A673 (cell line): ENCODE measurements around the gene CKAP4. TPM values are rescaled to one million over a fixed set of nuclear protein-coding genes. Genes with fewer than 3 reads are reported as not detected.

Experiments
- Bru-seq: library from RNA; stranded (reverse); fragments of 400-500 nt; gene quantifications from one replicate; lab custom pipeline; 2021; lab: Mats Ljungman, UMichigan
- BruChase-seq, 2 experiments: library from RNA; stranded (reverse); fragments of 400-500 nt; gene quantifications; one replicate each; lab custom pipeline; 2021; lab: Mats Ljungman, UMichigan
- BruUV-seq: library from RNA; stranded (reverse); fragments of 400-500 nt; replicated peaks from 2 replicates; lab custom pipeline; 2021; lab: Mats Ljungman, UMichigan
- CTCF ChIA-PET: fragments of 300-600 bp; sonication (Branson Sonifier 250); formaldehyde crosslinking; loops from one replicate; lab custom pipeline; 2022; ENCODE audit warnings: antibody characterized with exemption; lab: Charles Lee
- POLR2A ChIA-PET: fragments of 300-600 bp; sonication (Branson Sonifier 250); formaldehyde crosslinking; loops from one replicate; lab custom pipeline; 2022; ENCODE audit warnings: antibody characterized with exemption; ENCODE audit not compliant: low non-redundant PET; lab: Charles Lee
- DNase-seq: peaks from one replicate; pipeline ENCODE4 v3.0.0-alpha.2; 2015; ENCODE audit warnings: low spot score
- H3K27ac ChIP-seq: fragments of 200-600 bp; sonication (generic); 2 replicates; pipeline ENCODE4 v1.5.1; 2016; ENCODE audit warnings: mixed run types, low read depth, mild to moderate bottlenecking, mixed read lengths, antibody characterized with exemption, low read length; ENCODE audit not compliant: poor library complexity, severe bottlenecking
- H3K27me3 ChIP-seq: fragments of 200-600 bp; sonication (generic); replicated peaks from 2 replicates; pipeline ENCODE4 v1.6.1; 2017; ENCODE audit warnings: mixed run types, low read depth, mild to moderate bottlenecking, mixed read lengths, antibody characterized with exemption, low read length; ENCODE audit not compliant: insufficient read depth, poor library complexity
- H3K36me3 ChIP-seq: fragments of 200-600 bp; sonication (generic); 2 replicates; pipeline ENCODE4 v1.6.1; 2016; ENCODE audit warnings: mixed run types, mild to moderate bottlenecking, mixed read lengths, antibody characterized with exemption, low read length; ENCODE audit not compliant: insufficient read depth, poor library complexity, severe bottlenecking
- H3K4me1 ChIP-seq: fragments of 200-600 bp; sonication (generic); 2 replicates; pipeline ENCODE4 v1.6.1; 2017; ENCODE audit warnings: mixed run types, mild to moderate bottlenecking, mixed read lengths, antibody characterized with exemption, low read length; ENCODE audit not compliant: insufficient read depth, poor library complexity, severe bottlenecking
- H3K4me3 ChIP-seq: fragments of 200-600 bp; sonication (generic); 2 replicates; pipeline ENCODE4 v1.5.1; 2016; ENCODE audit warnings: low read depth, mixed run types, mild to moderate bottlenecking, mixed read lengths, low read length; ENCODE audit not compliant: poor library complexity, severe bottlenecking
- H3K9me3 ChIP-seq: fragments of 200-600 bp; sonication (generic); 2 replicates; pipeline ENCODE4 v1.6.1; 2016; ENCODE audit warnings: mixed run types, low read depth, mild to moderate bottlenecking, mixed read lengths, antibody characterized with exemption, low read length; ENCODE audit not compliant: poor library complexity, severe bottlenecking
- CTCF ChIP-seq: fragments of 300-800, 200-600 bp; sonication (generic); conservative IDR thresholded peaks from 2 replicates; pipeline ENCODE4 v1.5.1; 2017; ENCODE audit warnings: low read depth, mild to moderate bottlenecking, antibody characterized with exemption, low read length, moderate library complexity, mixed read lengths
- EZH2 ChIP-seq: fragments of 200-600 bp; sonication (generic); IDR thresholded peaks from 2 replicates; pipeline ENCODE4 v1.6.1; 2017; ENCODE audit warnings: borderline replicate concordance, low read depth, mild to moderate bottlenecking, mixed read lengths, antibody characterized with exemption, low read length; ENCODE audit not compliant: poor library complexity, severe bottlenecking
- intact Hi-C: fragments of 100-400 bp; cut with micrococcal nuclease; formaldehyde crosslinking; loops from one replicate; pipeline ENCODE4 v1.10.0; 2022; ENCODE audit not compliant: unreplicated experiment
- long read RNA-seq: library from polyadenylated mRNA; stranded (forward); transcript quantifications from one replicate; pipeline ENCODE4 v2.0.0, GENCODE V29; 2022
- total RNA-seq: library from RNA; stranded (reverse); gene quantifications from 2 replicates; pipeline ENCODE4 v1.2.3, GENCODE V29; 2021

Gene CKAP4
- total RNA-seq (81.8 and 89.4 TPM in 2 replicates), Bru-seq, nascent RNA (percentile 85 among the genes with signal in this experiment), BruChase-seq, experiment 1, labeled RNA remaining after a 2-hour chase (percentile 92 among the genes with signal in this experiment), BruChase-seq, experiment 2, labeled RNA remaining after a 6-hour chase (percentile 97 among the genes with signal in this experiment)
- long read RNA-seq, transcript CKAP4-201 (2 exons, 3,093 nt), result major isoform, 159 of 190 reads
- long read RNA-seq, partial matches to known transcripts, result 0 of 190 reads
- long read RNA-seq, other reads (novel, unspliced or antisense), result 31 of 190 reads

GRCh38 chr12:106247674-106248311 is at the start of gene CKAP4:
CKAP4 (minus strand) TSS chr12:106248020; CDS start chr12:106247851, 169 bp downstream.
- no peaks in the 10 kb centered on the region for H3K27me3 ChIP-seq
- DNase-seq, result peak; percentile 83
- no peaks in the 10 kb centered on the region for H3K9me3 ChIP-seq
- POLR2A ChIA-PET, result no interaction called here
- CTCF ChIA-PET, result interaction anchor here (0.6 to 0.7 kb wide), 3 partner anchors 112 to 665 kb away, joined by 3 to 6 read pairs (median 4); no protein-coding TSS in a partner anchor
- H3K36me3 ChIP-seq, result peaks cover 3% of the 10 kb centered on the region
- peak within 1 kb of the TSS; percentile 86 for H3K27ac ChIP-seq
- no TSS peak for BruUV-seq
- intact Hi-C loops, result no loop called here
- peak within 1 kb of the TSS; percentile 97 for H3K4me3 ChIP-seq
- H3K4me1 ChIP-seq, result peaks cover 14% of the 10 kb centered on the region
- no peak for TF ChIP-seq EZH2
- TF ChIP-seq CTCF, result no peak

- no TSS peak for BruUV-seq
- H3K4me3 ChIP-seq, result no peak overlapping the region
- H3K27ac ChIP-seq, result no peak overlapping the region
- intact Hi-C loops, result no loop called here
- peaks cover 5% of the 10 kb centered on the region for H3K4me1 ChIP-seq
- TF ChIP-seq CTCF (no peak), EZH2 (no peak)
- H3K9me3 ChIP-seq, result no peaks in the 10 kb centered on the region
- no peaks in the 10 kb centered on the region for H3K36me3 ChIP-seq
- POLR2A ChIA-PET, result no interaction called here
- no peaks in the 10 kb centered on the region for H3K27me3 ChIP-seq
- CTCF ChIA-PET, result no interaction called here
- no peak for DNase-seq
These were observed 49.3 kb upstream of the CKAP4 start for GRCh38 chr12:106297075-106297474.

- ChIA-PET POLR2A (no interaction called here), CTCF (no interaction called here)
- Histone ChIP-seq H3K4me1 (no peaks in the 10 kb centered on the region), H3K36me3 (no peaks in the 10 kb centered on the region), H3K4me3 (no peak overlapping the region), H3K9me3 (no peaks in the 10 kb centered on the region), H3K27me3 (no peaks in the 10 kb centered on the region), H3K27ac (no peak overlapping the region)
- intact Hi-C loops, result no loop called here
- TF ChIP-seq CTCF, result no peak
- no peak for TF ChIP-seq EZH2
- DNase-seq, result no peak
- no TSS peak for BruUV-seq
These were observed 48.5 kb upstream of the CKAP4 start for GRCh38 chr12:106296179-106296877.
